CD4-positive, alpha-beta memory T cell (primary cell): ENCODE data around the gene EPAS1. TPM values are rescaled to one million over a fixed set of nuclear protein-coding genes. Genes with fewer than 3 reads are reported as not detected.

Experiments used
- CTCF ChIA-PET: fragments of 350-600 bp; sonication (Branson Sonifier 250); formaldehyde crosslinking; loops from one replicate; lab custom pipeline; 2021; ENCODE audit warnings: inconsistent platforms; ENCODE audit not compliant: partially characterized antibody; lab: Charles Lee
- POLR2A ChIA-PET: fragments of 350-600 bp; sonication (Branson Sonifier 250); formaldehyde crosslinking; loops from one replicate; lab custom pipeline; 2021; ENCODE audit not compliant: partially characterized antibody; lab: Charles Lee
- DNase-seq, 5 donors: peaks; one replicate each; pipeline versions ENCODE4 v3.0.0 to v3.0.0-alpha.2; 2020 to 2022; ENCODE audit warnings: mixed read lengths in 1 of 5
- H3K27ac ChIP-seq: one replicate; pipeline ENCODE4 v1.7.0; 2013; ENCODE audit warnings: low read depth, low read length
- H3K27me3 ChIP-seq: 2 replicates; pipeline ENCODE4 v1.7.0; 2013; ENCODE audit warnings: mild to moderate bottlenecking, low read length, moderate library complexity; ENCODE audit not compliant: insufficient read depth
- H3K36me3 ChIP-seq: 2 replicates; pipeline ENCODE4 v1.7.0; 2013; ENCODE audit warnings: mild to moderate bottlenecking, low read length, moderate library complexity; ENCODE audit not compliant: insufficient read depth
- H3K4me1 ChIP-seq: 2 replicates; pipeline ENCODE4 v1.7.0; 2013; ENCODE audit warnings: mild to moderate bottlenecking, low read length, moderate library complexity; ENCODE audit not compliant: insufficient read depth
- H3K4me3 ChIP-seq, 2 donors: one replicate each; pipeline ENCODE4 v1.7.0; 2013; ENCODE audit warnings: low read length in 2 of 2, mild to moderate bottlenecking in 1 of 2
- H3K9me3 ChIP-seq, 2 donors: one replicate each; pipeline ENCODE4 v1.7.0; 2013; ENCODE audit warnings: low read length in 2 of 2, control low read depth in 1 of 2; ENCODE audit not compliant: control insufficient read depth in 1 of 2
- H3K27ac Mint-ChIP-seq, 7 donors: one replicate each; pipeline ENCODE4 v1.8.0; 2020 to 2021; ENCODE audit warnings: mixed read lengths in 7 of 7, mild to moderate bottlenecking in 6 of 7, inconsistent platforms in 3 of 7, moderate library complexity in 3 of 7
- H3K27me3 Mint-ChIP-seq, 2 donors: one replicate each; pipeline ENCODE4 v1.8.0; 2020 to 2021; ENCODE audit warnings: mixed read lengths in 2 of 2
- H3K36me3 Mint-ChIP-seq, 2 donors: one replicate each; pipeline ENCODE4 v1.8.0; 2020 to 2021; ENCODE audit warnings: mixed read lengths in 2 of 2, inconsistent platforms in 1 of 2, mild to moderate bottlenecking in 1 of 2
- H3K4me1 Mint-ChIP-seq, 4 donors: one replicate each; pipeline ENCODE4 v1.8.0; 2020 to 2021; ENCODE audit warnings: mixed read lengths in 4 of 4, mild to moderate bottlenecking in 1 of 4
- H3K4me3 Mint-ChIP-seq, 8 donors: one replicate each; pipeline ENCODE4 v1.8.0; 2020 to 2021; ENCODE audit warnings: mixed read lengths in 8 of 8, mild to moderate bottlenecking in 7 of 8, moderate library complexity in 6 of 8, inconsistent platforms in 3 of 8
- H3K9me3 Mint-ChIP-seq, 8 donors: one replicate each; pipeline ENCODE4 v1.8.0; 2020 to 2021; ENCODE audit warnings: mixed read lengths in 8 of 8, mild to moderate bottlenecking in 5 of 8, inconsistent platforms in 3 of 8, moderate library complexity in 1 of 8
- intact Hi-C: fragments of 100-400 bp; cut with micrococcal nuclease; formaldehyde crosslinking; loops from one replicate; pipeline ENCODE4 v1.15.1; 2023
- polyA plus RNA-seq, 2 donors: library from polyadenylated mRNA; unstranded; fragments of 300-500 nt; fragmentation: Illumina TruSeq; gene quantifications; one replicate each; pipeline ENCODE4 v1.2.3, GENCODE V29; 2021
- total RNA-seq, 2 experiments: library from RNA; stranded (reverse); gene quantifications; one replicate each; pipeline ENCODE4 v1.2.3, GENCODE V29; 2021

Gene EPAS1
- total and polyA plus RNA-seq, 4 experiments from 2014 or later, result 0.40 to 2.7 (median 2.3) TPM; not detected in 1

GRCh38 chr2:46336283-46336959, 39.2 kb downstream of the EPAS1 start:
- POLR2A ChIA-PET, result no interaction called here
- no peaks in the 10 kb centered on the region for H3K4me1 ChIP-seq
- CTCF ChIA-PET, result interaction anchor here (1.6 kb wide), 1 partner anchor 14 kb away, joined by 6 read pairs; no protein-coding TSS in a partner anchor
- intact Hi-C loops, result no loop called here
- H3K27ac ChIP-seq, result no peak overlapping the region
- Mint-ChIP-seq H3K4me1 (peaks cover 0 to 26% (median 10%) of the 10 kb centered on the region in 4 donors), H3K36me3 (no peaks in the 10 kb centered on the region), H3K9me3 (no peaks in the 10 kb centered on the region), H3K4me3 (no peak overlapping the region), H3K27me3 (peaks cover 0 to 6% of the 10 kb centered on the region in 2 donors), H3K27ac (peak overlapping the region in 2 of 7 donors; percentile 14 to 25)
- no peak for DNase-seq
- H3K4me3 ChIP-seq, result no peak overlapping the region
- no peaks in the 10 kb centered on the region for H3K27me3 ChIP-seq
- H3K9me3 ChIP-seq, result no peaks in the 10 kb centered on the region
- H3K36me3 ChIP-seq, result no peaks in the 10 kb centered on the region

- Mint-ChIP-seq H3K36me3 (no peaks in the 10 kb centered on the region), H3K4me1 (peaks cover 0 to 26% (median 10%) of the 10 kb centered on the region in 4 donors), H3K27me3 (peaks cover 0 to 6% of the 10 kb centered on the region in 2 donors), H3K9me3 (no peaks in the 10 kb centered on the region), H3K4me3 (no peak overlapping the region), H3K27ac (peak overlapping the region in 1 of 7 donors; percentile 7)
- POLR2A ChIA-PET, result no interaction called here
- no peak for DNase-seq
- intact Hi-C loops, result no loop called here
- Histone ChIP-seq H3K4me1 (no peaks in the 10 kb centered on the region), H3K27me3 (no peaks in the 10 kb centered on the region), H3K36me3 (no peaks in the 10 kb centered on the region), H3K4me3 (no peak overlapping the region), H3K27ac (no peak overlapping the region), H3K9me3 (no peaks in the 10 kb centered on the region)
- CTCF ChIA-PET, result interaction anchor here (0.7 to 2.4 kb wide), 4 partner anchors 9 to 23 kb away, joined by 3 to 7 read pairs (median 5); no protein-coding TSS in a partner anchor
Observed at GRCh38 chr2:46337208-46337994, 40.2 kb downstream of the EPAS1 start.

GRCh38 chr2:46338674-46339073, 41.5 kb downstream of the EPAS1 start:
- Histone ChIP-seq H3K27me3 (no peaks in the 10 kb centered on the region), H3K4me3 (no peak overlapping the region), H3K36me3 (no peaks in the 10 kb centered on the region), H3K27ac (no peak overlapping the region), H3K9me3 (no peaks in the 10 kb centered on the region), H3K4me1 (no peaks in the 10 kb centered on the region)
- ChIA-PET POLR2A (no interaction called here), CTCF (interaction anchor here (1.0 to 2.4 kb wide), 5 partner anchors 14 to 276 kb away, joined by 3 to 7 read pairs (median 4); no protein-coding TSS in a partner anchor)
- Mint-ChIP-seq H3K4me1 (peaks cover 0 to 22% (median 10%) of the 10 kb centered on the region in 4 donors), H3K4me3 (no peak overlapping the region), H3K27ac (no peak overlapping the region), H3K9me3 (no peaks in the 10 kb centered on the region), H3K27me3 (peaks cover 0 to 1% of the 10 kb centered on the region in 2 donors), H3K36me3 (no peaks in the 10 kb centered on the region)
- intact Hi-C loops, result no loop called here
- DNase-seq, result no peak

- no peak for DNase-seq
- Mint-ChIP-seq H3K27ac (no peak overlapping the region), H3K4me1 (peaks cover 0 to 23% (median 11%) of the 10 kb centered on the region in 4 donors), H3K4me3 (no peak overlapping the region), H3K36me3 (no peaks in the 10 kb centered on the region), H3K9me3 (no peaks in the 10 kb centered on the region), H3K27me3 (peaks cover 0 to 1% of the 10 kb centered on the region in 2 donors)
- POLR2A ChIA-PET, result no interaction called here
- Histone ChIP-seq H3K4me1 (no peaks in the 10 kb centered on the region), H3K27me3 (no peaks in the 10 kb centered on the region), H3K27ac (no peak overlapping the region), H3K9me3 (no peaks in the 10 kb centered on the region), H3K36me3 (no peaks in the 10 kb centered on the region), H3K4me3 (no peak overlapping the region)
- intact Hi-C loops, result no loop called here
- CTCF ChIA-PET, result interaction anchor here (1.0 to 2.4 kb wide), 5 partner anchors 14 to 276 kb away, joined by 3 to 7 read pairs (median 4); no protein-coding TSS in a partner anchor
Observed at GRCh38 chr2:46339200-46339599, 42.0 kb downstream of the EPAS1 start.

- no peak overlapping the region for H3K27ac Mint-ChIP-seq
- H3K27me3 ChIP-seq, result no peaks in the 10 kb centered on the region
- no peaks in the 10 kb centered on the region for H3K9me3 ChIP-seq
- no peaks in the 10 kb centered on the region for H3K4me1 ChIP-seq
- H3K4me3 ChIP-seq, result no peak overlapping the region
- no peak overlapping the region for H3K27ac ChIP-seq
- intact Hi-C loops, result no loop called here
- POLR2A ChIA-PET, result no interaction called here
- CTCF ChIA-PET, result interaction anchor here (1.2 to 2.4 kb wide), 4 partner anchors 13 to 277 kb away, joined by 3 to 7 read pairs (median 5); no protein-coding TSS in a partner anchor
- no peak overlapping the region for H3K4me3 Mint-ChIP-seq
- H3K36me3 ChIP-seq, result no peaks in the 10 kb centered on the region
- no peak for DNase-seq
- peaks cover 0 to 16% (median 8%) of the 10 kb centered on the region in 4 donors for H3K4me1 Mint-ChIP-seq
- no peaks in the 10 kb centered on the region for H3K9me3 Mint-ChIP-seq
- H3K36me3 Mint-ChIP-seq, result no peaks in the 10 kb centered on the region
- H3K27me3 Mint-ChIP-seq, result peaks cover 1 to 2% of the 10 kb centered on the region in 2 donors
Observed at GRCh38 chr2:46339676-46340459, 42.7 kb downstream of the EPAS1 start.

- Histone ChIP-seq H3K27me3 (no peaks in the 10 kb centered on the region), H3K4me1 (no peaks in the 10 kb centered on the region), H3K27ac (no peak overlapping the region), H3K9me3 (no peaks in the 10 kb centered on the region), H3K4me3 (no peak overlapping the region), H3K36me3 (no peaks in the 10 kb centered on the region)
- intact Hi-C loops, result no loop called here
- H3K4me1 Mint-ChIP-seq, result peaks cover 0 to 14% (median 8%) of the 10 kb centered on the region in 4 donors
- H3K9me3 Mint-ChIP-seq, result no peaks in the 10 kb centered on the region
- H3K27ac Mint-ChIP-seq, result no peak overlapping the region
- no peaks in the 10 kb centered on the region for H3K36me3 Mint-ChIP-seq
- H3K27me3 Mint-ChIP-seq, result peaks cover 1 to 2% of the 10 kb centered on the region in 2 donors
- POLR2A ChIA-PET, result no interaction called here
- DNase-seq, result no peak
- H3K4me3 Mint-ChIP-seq, result no peak overlapping the region
- CTCF ChIA-PET, result no interaction called here
Observed at GRCh38 chr2:46340740-46341420, 43.7 kb downstream of the EPAS1 start.
